NT2/D1 (cell line): ENCODE measurements around the gene EPB41L2.

Experiments used
- DNase-seq: peaks from one replicate; pipeline ENCODE4 v3.0.0-alpha.2; 2011; ENCODE audit warnings: low read depth, low spot score
- H3K27me3 ChIP-seq: 2 replicates; pipeline ENCODE4 v1.6.0; 2011; ENCODE audit warnings: mild to moderate bottlenecking; ENCODE audit not compliant: insufficient read length, insufficient read depth
- H3K36me3 ChIP-seq: 2 replicates; pipeline ENCODE4 v1.6.1; 2011; ENCODE audit warnings: mild to moderate bottlenecking, low read length, mixed read lengths; ENCODE audit not compliant: insufficient read depth, insufficient read length
- H3K4me1 ChIP-seq: 2 replicates; pipeline ENCODE4 v1.5.1; 2011; ENCODE audit not compliant: insufficient read depth, insufficient read length
- H3K4me3 ChIP-seq: 2 replicates; pipeline ENCODE4 v1.5.1; 2011; ENCODE audit warnings: low read depth; ENCODE audit not compliant: insufficient read length
- H3K9ac ChIP-seq: 2 replicates; pipeline ENCODE4 v1.6.0; 2011; ENCODE audit warnings: low read depth; ENCODE audit not compliant: insufficient read length
- H3K9me3 ChIP-seq: 2 replicates; pipeline ENCODE4 v1.5.1; 2011; ENCODE audit warnings: mild to moderate bottlenecking, low read length; ENCODE audit not compliant: insufficient read depth
- SUZ12 ChIP-seq: IDR thresholded peaks from 2 replicates; pipeline ENCODE4 v1.6.1; 2011; ENCODE audit not compliant: insufficient read length, insufficient read depth; ENCODE audit errors: extremely low read depth
- YY1 ChIP-seq: IDR thresholded peaks from 2 replicates; pipeline ENCODE4 v1.6.1; 2011; ENCODE audit not compliant: insufficient read length, insufficient read depth
- ZNF274 ChIP-seq: IDR thresholded peaks from 2 replicates; pipeline ENCODE4 v1.6.1; 2011; ENCODE audit warnings: mild to moderate bottlenecking, low read depth, low read length

Gene EPB41L2

DNA sequence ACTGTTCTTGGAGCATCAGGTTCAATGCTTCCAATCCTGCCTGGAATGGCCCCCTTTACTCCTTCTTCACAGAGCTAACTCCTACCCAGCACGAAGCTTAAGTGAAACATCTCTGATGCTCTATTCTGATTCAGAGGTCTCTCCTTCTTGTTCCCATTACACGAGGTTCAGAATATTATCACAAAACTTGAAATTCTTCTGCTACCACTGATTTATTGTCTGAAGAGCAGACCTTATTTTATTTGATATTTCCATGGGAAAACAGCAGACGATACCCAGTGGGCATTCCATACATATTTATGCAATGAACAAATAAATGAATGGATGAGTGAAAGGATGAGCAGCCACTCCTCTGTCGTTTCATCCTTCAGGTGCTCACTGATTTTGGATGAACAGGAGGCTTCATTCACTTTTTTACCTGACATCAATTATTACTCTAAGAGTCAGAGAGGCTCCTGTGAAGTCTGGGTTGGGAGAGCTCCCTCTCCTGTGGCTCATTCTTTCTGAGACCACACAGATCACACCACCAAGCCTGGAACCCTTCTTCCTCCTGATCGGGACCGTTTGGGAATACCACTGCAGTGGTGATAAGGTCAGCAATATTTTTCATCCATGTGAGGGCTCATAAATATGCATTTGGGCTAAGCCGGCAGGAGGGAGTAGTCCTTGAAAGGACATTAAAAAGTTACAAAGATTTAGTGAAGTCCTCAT, 210.0 kb downstream of the EPB41L2 start:
- H3K36me3 ChIP-seq, result peaks cover 3% of the 10 kb centered on the region
- no peak overlapping the region for H3K4me3 ChIP-seq
- H3K9me3 ChIP-seq, result no peaks in the 10 kb centered on the region; the same call in 1 of the 2 replicates
- TF ChIP-seq SUZ12 (no peak), ZNF274 (no peak), YY1 (no peak)
- H3K4me1 ChIP-seq, result no peaks in the 10 kb centered on the region
- DNase-seq, result no peak
- no peaks in the 10 kb centered on the region for H3K27me3 ChIP-seq
- no peak overlapping the region for H3K9ac ChIP-seq

DNA sequence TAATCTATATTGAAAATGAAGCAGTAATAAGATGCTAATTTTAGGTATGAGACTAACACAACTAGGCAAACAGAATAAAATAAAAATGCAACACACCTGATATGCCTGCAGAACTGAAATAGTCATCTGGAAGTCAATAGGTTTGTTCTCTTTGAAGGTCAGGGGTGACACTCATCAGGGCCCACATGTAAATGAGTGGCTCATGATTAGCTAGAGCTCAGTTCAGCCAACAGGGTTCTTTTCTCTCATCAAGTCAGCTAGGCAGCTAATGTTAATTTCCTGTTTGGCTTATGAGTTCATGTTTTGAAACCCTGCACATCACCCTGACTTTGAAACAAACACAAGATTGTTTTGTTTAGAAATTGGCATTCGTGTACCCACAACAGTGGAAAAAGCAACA, 212.0 kb downstream of the EPB41L2 start:
- no peaks in the 10 kb centered on the region for H3K27me3 ChIP-seq
- H3K9ac ChIP-seq, result no peak overlapping the region
- H3K4me3 ChIP-seq, result no peak overlapping the region
- TF ChIP-seq SUZ12, result no peak
- no peak for TF ChIP-seq YY1
- TF ChIP-seq ZNF274, result no peak
- no peaks in the 10 kb centered on the region for H3K4me1 ChIP-seq
- no peaks in the 10 kb centered on the region for H3K36me3 ChIP-seq
- no peaks in the 10 kb centered on the region; the same call in 1 of the 2 replicates for H3K9me3 ChIP-seq
- no peak for DNase-seq

GRCh38 chr6:130849594-130849993, 213.5 kb downstream of the EPB41L2 start:
- Histone ChIP-seq H3K4me1 (no peaks in the 10 kb centered on the region), H3K4me3 (no peak overlapping the region), H3K9me3 (no peaks in the 10 kb centered on the region), H3K9ac (no peak overlapping the region), H3K36me3 (no peaks in the 10 kb centered on the region), H3K27me3 (no peaks in the 10 kb centered on the region)
- no peak for TF ChIP-seq YY1
- TF ChIP-seq ZNF274, result no peak
- TF ChIP-seq SUZ12, result no peak
- DNase-seq, result no peak

- no peak for DNase-seq
- no peak overlapping the region for H3K9ac ChIP-seq
- no peak overlapping the region for H3K4me3 ChIP-seq
- H3K9me3 ChIP-seq, result no peaks in the 10 kb centered on the region
- H3K36me3 ChIP-seq, result no peaks in the 10 kb centered on the region
- no peaks in the 10 kb centered on the region for H3K4me1 ChIP-seq
- no peak for TF ChIP-seq ZNF274
- no peak for TF ChIP-seq SUZ12
- TF ChIP-seq YY1, result no peak
- H3K27me3 ChIP-seq, result no peaks in the 10 kb centered on the region
These were observed 214.1 kb downstream of the EPB41L2 start for GRCh38 chr6:130848945-130849344.

DNA sequence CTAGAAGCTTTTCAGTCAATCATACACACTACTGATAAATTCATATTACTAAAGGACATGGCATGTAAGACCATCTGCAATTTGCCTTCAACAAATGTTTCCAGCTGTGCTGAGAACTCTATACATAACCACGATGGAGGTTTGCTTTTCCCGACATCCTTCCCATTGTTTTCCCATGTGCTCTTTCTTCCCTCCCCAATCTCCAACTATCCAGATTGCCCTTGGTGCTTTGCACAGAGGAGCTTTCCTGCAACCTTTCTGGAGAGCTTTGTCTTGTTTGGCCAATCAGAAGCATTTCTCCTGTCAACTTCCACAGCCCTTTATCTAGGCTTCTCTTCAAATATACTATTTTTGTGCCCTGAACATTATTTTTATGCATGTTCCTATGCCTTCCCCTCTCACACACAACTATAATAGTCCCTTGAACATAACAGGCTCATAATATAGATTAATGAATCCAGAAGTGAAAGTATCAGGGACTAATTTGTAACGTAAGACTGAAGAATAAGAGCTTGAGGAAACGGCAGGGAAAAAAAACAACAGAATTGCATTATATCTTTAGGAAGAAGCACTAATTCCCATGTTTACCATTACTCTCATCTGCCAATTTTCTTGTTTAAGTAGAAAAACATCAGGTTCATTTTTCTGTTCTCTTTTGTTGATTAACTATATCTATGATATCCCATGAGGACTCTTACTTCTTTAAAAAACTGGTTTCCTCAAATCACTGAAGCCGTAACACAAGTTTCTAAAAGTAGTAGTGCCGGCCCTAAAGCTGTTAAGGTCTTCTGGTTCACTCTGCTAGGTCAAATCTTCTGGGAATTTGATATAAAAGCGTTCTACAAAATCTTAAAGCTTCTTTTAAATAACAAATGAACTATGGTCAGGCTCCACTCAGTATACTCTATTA, 215.8 kb downstream of the EPB41L2 start:
- Histone ChIP-seq H3K9ac (no peak overlapping the region), H3K27me3 (no peaks in the 10 kb centered on the region), H3K4me1 (no peaks in the 10 kb centered on the region)

GRCh38 chr6:130846501-130846900, 216.5 kb downstream of the EPB41L2 start:
- TF ChIP-seq YY1, result no peak
- TF ChIP-seq ZNF274, result no peak
- no peak for TF ChIP-seq SUZ12
- H3K36me3 ChIP-seq, result no peaks in the 10 kb centered on the region
- no peak for DNase-seq
- no peak overlapping the region for H3K4me3 ChIP-seq
- H3K9me3 ChIP-seq, result no peaks in the 10 kb centered on the region
- H3K9ac ChIP-seq, result no peak overlapping the region
- H3K27me3 ChIP-seq, result no peaks in the 10 kb centered on the region
- H3K4me1 ChIP-seq, result no peaks in the 10 kb centered on the region

More for the DNA sequence above, 215.8 kb downstream of the EPB41L2 start:
- Histone ChIP-seq H3K9me3 (no peaks in the 10 kb centered on the region), H3K36me3 (no peaks in the 10 kb centered on the region), H3K4me3 (no peak overlapping the region)
- no peak for DNase-seq
- TF ChIP-seq ZNF274, result no peak
- no peak for TF ChIP-seq YY1
- TF ChIP-seq SUZ12, result no peak
